HPDE6-E6E7 (cell line): Measurements from ENCODE around the gene TBC1D25.

Experiments used
- DNase-seq: peaks from one replicate; pipeline ENCODE4 v3.0.0; 2011; ENCODE audit warnings: missing footprints; ENCODE audit errors: extremely low spot score

Gene TBC1D25

DNA sequence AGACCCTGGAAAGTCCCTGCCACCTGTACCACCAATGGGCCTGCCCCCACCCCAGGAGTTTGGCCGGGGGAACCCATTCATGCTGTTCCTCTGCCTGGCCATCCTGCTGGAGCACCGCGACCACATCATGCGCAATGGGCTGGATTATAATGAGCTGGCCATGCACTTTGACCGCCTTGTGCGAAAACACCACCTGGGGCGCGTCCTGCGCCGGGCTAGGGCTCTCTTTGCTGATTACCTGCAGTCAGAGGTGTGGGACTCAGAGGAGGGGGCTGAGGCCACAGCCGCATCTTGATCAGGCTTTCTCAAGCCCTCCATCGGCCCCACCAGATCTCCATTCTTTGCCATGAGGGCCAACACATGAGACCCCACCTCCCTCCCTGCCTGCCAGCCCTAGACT, 21.2 kb downstream of the TBC1D25 start:
- no peak for DNase-seq

DNA sequence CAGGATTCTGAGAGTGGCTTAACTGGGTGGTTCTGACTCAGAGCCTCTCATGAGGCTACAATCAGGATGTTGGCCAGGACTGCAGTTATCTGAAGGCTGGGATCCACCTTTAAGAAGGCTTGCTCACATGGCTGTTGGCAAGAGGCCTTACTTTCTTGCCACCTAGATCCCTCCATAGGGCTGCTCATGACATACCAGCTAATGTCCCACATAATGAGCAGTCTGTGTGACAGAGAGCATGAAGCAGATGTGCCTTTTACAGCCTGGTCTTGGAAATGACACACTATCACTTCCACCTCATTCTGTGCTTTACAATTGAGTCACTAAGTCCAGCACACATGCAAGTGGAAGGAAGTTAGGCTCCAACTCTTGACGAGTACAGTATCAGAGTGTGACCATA, 30.4 kb downstream of the TBC1D25 start:
- no peak for DNase-seq

DNA sequence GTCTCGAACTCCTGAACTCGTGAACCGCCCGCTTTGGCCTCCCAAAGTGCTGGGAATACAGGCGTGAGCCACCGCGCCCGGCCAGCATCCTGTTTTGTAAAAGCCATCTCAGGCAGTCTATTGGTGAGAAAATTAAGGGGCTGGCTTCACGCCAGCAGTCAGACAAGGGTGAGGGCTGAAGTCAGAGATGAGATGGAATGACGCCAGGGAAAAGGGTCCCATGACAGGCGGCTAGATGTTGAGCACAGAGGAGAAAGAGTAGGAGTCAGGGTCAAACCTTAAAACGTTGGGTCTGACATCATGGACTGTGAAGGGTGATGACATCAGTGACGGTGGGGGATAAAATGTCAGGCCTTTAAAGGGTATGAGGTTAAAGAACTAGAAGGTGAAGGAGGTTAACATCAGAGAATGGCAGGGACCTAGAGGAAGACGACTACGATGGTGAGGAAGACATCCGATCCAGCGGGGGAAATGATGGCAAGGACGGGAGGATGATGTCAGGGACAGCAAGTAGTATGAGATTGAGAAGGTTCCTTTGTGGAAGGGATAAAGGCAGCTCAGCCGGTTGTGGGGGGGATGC, 34.3 kb downstream of the TBC1D25 start:
- no peak for DNase-seq

DNA sequence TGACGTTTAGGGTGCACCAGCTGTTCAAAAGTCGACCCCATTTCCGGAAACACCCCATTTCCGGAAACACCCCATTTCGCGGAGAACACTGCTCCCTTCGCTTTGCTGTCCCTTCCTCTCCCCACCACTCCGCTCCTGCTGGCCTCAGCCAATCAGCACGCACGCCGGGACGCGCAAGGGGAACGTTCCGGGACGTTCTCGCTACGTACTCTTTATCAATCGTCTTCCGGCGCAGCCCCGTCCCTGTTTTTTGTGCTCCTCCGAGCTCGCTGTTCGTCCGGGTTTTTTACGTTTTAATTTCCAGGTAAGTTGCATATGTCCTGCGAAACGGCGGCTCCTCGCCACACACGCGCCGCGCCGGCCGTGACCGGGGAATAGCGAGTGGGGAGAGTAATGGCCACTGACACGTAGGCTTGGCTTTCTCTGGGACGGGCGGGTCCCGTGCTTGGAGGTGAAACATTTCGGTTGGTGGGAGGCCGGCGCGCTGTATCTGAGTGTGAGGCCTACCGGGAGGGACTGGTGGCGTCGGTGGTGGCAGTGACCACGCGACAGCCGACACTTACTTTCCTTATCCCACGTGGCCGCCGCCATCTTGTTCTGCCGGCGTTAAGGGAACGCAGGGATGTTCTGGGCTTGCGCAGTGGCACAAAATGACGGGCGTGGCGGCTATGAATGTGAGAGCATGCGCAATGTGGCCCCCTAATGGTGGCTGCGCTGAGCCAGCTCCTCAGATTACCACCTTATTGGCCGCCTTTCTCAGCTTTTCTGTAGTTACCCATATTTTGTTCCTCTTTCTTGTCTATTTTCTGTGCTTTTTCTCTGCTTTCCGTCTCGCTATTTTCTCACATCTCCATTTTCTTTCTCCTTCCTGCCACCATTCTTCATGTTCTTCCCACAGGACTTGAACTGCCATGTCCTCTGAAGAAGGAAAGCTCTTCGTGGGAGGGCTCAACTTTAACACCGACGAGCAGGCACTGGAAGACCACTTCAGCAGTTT, 35.1 kb downstream of the TBC1D25 start, which contains the start of gene RBM3:
RBM3 (plus strand) TSS at position 215 of the 997 bp plus-strand sequence; CDS start at position 912, 697 bp downstream.
- peak; percentile 55 for DNase-seq

DNA sequence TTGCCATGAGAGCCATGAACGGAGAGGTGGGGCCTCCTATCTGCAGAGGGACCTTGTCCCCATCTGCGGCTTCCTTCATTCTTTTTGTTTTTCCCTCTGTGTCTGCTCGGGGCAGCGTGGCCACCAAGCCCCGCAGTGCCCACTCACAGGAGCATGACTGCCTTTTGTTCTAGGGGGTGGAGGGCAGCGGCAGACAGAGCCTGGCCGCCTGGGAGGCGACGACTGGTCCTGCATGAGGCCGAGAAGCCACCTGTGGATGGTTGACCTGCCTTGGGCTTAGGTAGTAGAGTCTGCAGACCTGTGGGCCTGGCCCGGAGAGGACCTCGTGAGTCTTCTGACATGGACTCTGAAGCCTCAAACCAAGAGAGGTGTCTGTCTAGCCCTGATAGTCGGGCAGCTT, 36.1 kb downstream of the TBC1D25 start:
- no peak for DNase-seq

DNA sequence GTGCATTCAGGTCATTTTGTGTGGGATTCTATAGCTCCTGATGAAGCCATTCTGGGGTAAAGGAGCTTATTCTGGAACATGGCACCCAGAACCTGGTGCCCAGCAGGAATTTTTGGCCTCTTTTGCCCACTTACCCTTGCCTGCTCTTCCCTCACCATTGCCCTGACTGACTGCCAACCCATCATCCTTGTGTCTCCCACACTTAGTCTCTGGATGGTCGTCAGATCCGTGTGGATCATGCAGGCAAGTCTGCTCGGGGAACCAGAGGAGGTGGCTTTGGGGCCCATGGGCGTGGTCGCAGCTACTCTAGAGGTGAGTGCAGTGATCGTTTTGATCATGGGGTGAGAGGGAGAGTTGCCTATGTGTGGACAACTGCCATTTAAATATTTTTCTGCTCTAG, 36.6 kb downstream of the TBC1D25 start:
- no peak for DNase-seq

DNA sequence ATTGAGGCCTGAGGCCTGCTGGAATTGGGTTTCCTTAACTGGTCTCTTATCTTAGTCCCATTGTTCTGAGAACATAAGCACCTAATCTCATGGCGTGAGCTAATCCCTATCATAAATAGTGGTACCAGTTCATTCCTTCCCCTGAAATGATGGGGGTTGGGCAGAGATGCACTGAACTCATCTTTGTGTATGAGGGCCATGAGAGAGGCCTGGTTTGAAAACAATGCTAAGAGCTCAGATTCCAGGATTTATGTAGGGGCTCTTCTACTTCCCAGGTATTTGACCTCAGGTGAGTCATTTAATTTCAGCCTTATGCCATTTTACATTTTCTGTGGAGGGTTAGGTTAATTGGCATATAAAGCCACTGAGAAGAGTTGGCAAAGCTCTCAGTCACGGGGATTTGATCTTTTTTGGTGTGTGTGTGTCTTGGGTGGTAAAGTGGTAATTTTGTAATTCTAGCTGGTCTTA, 39.2 kb downstream of the TBC1D25 start:
- no peak for DNase-seq

DNA sequence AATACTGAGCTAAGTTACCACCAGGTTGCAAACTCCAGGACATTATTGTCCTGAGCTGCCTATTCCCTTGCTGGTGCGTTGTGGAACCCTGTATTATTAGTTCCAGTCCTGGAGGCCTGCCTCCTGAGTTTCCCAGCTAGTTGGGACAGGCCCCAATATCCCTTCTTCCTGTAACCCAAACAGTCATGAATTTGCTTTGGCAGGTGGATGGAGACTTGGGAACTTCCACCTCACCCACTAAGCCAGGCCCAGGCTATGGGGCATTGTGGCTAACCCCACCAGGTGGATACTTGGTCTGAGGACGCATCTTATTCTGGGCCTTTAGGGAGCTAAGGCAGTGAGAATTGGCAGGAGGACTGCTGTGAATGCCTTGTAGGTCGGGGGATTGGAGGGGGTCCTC, 39.7 kb downstream of the TBC1D25 start:
- DNase-seq, result no peak

DNA sequence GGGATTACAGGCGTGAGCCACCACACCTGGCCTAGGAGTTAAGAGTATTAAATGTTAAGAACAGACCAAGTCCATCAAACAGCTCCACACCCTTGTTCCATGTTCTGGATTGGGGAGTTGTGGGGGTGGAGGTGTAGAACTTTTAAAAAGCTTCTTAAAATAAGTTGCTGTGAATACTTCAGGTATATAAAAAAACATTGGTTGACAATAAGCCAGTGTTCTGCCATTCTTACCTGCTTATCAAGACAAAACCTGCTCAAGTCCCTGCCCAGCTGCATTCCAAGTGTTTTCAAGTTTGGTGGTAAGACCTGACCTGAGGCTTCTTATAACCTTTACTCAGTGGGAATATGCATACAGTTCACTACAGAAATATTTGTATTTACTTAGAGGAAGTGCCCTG, 41.1 kb downstream of the TBC1D25 start:
- DNase-seq, result no peak

DNA sequence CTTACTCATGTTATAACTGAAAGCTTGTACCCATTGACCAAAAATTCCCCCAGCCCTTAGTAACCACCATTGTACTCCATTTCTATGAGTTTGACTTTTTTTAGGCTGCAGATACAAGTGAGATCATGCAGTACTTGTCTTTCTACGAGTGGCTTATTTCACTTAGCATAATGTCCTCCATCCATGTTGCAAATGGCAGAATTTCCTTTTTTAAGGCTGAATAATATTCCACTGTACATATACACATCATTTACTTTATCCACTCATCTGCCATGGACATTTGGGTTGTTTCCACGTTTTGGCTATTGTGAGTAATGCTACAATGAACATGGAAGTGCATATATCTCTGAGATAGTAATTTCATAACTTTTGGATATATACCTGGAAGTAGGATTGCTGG, 45.2 kb downstream of the TBC1D25 start:
- DNase-seq, result no peak

DNA sequence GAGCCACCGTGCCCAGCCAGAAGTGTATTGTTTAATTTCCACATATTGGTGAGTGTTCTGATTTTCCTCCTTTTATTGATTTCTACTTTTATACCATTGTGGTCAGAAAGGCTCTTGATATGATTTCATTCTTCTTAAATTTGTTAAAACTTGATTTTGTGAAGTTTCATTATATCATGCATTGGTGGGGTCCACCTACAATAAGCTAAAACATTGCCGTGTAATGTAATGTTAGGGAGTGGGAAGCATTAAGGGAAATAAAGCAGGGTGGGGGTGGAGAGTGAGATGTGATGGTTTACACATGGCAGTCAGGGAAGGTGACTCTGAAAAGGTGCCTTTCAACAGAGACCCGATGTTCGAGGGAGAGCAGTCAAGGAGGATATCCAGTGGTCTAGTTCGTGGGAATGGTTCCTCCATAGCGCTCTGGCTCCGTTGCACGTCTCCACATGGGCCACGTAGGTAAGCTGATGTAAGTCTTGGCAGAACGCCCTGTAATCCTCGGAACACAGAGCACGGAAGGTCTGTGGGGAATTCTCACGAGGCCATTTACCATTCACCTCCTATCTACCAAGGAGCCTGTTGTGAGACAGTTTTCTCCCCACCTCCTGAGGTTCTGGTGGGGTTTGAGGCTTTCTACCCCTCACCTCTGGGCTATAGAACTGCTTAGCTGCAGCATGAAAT, 50.1 kb downstream of the TBC1D25 start:
- no peak for DNase-seq

DNA sequence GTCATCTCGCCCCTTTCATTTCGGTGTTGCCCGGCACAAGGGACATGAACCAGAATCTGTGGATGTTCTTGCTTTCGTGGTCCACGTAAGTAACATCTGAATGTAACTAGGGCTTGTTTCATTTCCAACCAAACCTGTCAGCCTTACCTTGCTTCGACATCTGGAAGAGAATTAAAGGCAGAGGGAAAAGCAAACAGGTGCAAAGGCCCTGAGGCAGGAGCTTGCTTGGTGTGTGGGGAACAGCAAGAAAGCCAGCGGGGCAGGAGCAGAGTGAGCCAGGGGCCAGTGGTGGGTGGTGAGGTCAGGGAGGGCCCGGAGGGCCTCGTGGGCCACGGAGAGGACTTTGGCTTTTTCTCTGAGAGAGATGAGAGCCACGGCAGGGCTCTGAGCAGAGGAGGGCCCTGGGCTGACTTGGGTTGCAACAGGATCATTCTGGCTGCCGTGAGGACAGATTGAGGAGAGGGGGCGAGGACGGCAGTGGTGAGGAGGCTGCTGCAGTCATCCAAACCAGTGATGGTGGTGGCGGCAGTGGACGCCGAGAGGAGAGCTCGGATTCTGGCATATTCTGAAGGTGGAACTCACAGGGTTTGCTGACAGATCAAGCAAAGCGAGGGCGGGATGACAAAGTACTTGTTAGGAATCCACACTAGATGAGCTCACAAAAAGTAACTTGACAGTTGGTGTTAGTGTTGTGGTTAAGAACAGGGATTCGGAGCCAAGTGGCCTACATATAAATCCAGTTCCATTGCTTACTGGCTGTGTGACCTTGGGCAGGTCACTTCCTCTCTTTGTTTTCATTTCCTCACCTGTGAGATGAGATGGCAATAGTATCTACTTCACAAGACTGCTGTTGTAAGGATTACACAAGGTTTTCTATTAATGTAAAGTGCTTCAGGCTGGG, 50.9 kb downstream of the TBC1D25 start:
- DNase-seq, result no peak

DNA sequence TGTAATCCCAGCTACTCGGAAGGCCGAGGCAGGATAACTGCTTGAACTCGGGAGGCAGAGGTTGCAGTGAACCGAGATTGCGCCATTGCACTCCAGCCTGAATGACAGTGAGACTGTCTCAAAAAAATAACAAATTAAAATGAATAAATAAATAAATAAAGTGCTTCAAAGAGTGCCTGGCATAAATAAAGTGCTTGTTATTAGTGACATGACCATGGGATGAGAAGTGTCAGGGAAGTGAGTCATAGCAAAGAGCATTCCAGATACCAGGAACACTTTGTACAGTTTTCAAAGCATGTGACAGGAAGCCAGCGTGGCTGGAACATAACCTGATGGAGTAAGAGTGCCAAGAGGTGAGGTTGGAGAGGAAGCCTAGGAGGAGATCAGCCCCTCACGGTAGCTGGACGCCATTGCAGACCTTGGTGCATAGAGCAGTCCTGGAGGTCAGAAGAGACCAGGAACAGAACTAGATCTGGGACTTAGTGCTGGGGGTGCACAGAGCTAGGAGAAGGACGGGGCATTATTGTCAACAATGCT, 51.8 kb downstream of the TBC1D25 start:
- peak; percentile 17 for DNase-seq

DNA sequence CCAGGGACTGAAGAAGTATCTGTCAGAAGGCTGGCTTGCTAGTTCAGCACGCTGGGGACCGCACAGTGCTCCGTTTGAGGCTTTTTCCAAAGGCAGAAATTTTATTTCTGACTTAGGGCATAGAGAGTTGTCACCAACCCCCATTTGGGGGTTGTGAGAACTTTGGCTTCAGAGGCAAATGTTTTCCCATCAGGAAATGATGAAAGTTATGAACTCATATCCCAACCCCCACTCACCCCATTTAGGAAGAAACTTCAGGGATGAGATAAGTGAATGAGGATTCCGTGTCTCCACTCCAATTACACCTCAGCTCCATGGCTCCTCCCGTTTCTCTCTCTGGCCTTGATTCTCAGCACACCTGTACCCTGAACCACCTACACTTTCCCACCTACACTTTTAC, 53.5 kb downstream of the TBC1D25 start:
- DNase-seq, result no peak

DNA sequence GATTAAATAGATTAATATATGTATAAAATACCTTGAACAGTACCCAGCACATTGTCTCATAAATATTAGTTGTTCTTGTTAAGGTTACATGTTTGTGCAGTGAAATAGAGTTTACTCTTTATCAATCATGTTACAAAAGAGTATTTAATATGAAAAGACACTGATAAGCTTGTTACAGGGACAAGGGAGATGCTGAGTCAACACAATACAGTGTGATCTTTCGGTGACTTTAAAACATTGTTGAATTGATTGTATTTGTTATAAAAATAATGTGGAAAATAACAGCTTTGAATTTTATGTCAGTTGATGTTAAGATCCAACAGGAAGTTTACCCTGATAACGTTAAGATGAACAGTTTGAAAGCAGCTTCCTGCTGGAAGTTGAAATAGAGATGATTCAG, 56.4 kb downstream of the TBC1D25 start:
- DNase-seq, result no peak

DNA sequence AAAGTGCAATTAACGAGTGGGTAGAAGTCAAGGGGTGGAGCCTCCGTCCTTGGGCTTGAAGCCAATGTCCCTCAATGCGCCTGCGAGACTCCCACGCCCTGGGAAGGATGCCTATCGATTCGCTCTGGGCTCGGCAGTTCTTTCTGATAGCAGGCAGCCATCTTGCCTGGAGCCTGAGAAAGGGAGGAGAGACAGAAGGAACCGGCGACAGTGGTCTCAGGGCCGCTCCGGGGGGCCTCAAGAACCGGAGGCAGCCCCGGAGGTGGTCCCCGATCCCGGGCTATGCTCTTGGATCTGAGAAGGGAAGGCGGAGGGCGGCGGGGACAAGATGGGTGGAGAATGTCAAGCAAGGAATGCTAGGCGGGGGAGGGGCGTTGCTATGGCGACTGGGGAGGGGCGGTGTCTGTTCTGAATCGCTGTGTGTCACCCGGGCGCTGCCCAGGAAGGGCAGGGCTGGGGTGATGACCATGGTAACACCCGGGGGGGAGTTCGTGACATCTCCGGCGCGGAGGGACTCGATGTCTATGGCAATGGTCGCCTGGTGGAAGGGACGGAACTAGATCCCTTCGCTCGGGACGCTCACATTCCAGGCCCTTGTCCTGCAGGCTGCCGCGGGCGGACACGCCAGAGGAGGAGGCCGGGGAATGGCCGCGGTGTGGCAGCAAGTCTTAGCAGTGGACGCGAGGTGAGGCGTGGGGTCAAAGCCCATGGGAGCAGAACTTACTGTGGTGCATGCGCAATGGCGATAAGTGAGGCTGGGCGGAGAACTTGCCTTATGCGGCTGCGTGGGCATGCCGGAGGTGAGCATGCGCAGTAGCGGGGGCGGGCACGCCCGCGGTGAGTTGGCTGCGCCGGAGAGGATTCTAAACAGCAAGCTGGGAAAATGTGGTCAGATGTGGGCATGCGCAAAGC, 58.1 kb downstream of the TBC1D25 start, which contains the start of gene WDR13:
WDR13 (plus strand) TSS at position 140 of the 912 bp plus-strand sequence; CDS start at position 645, 505 bp downstream.
- peak; percentile 78 for DNase-seq

DNA sequence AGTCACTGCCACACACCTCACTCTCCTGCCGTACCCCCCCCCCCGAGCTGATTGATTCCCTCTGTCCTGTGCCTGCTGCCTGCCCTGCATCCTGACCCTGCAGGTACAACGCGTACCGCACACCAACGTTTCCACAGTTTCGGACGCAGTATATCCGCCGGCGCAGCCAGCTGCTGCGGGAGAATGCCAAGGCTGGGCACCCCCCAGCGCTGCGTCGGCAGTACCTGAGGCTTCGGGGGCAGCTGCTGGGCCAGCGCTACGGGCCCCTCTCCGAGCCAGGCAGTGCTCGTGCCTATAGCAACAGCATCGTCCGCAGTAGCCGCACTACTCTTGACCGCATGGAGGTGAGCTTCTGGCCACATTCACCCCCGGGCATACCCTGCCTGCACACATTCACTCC, 59.1 kb downstream of the TBC1D25 start:
- no peak for DNase-seq

DNA sequence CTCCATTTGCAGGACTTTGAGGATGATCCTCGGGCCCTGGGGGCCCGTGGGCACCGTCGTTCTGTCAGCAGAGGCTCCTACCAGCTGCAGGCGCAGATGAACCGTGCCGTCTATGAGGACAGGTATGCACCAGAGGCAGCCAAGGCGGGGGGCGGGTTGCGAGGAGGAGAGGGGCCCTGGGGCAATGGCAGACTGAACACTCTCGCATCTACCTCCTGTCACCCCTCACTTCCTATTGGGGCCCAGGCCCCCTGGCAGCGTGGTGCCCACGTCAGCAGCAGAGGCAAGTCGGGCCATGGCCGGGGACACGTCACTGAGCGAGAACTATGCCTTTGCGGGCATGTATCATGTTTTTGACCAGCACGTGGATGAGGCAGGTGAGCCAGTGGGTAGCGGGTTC, 59.8 kb downstream of the TBC1D25 start:
- no peak for DNase-seq

DNA sequence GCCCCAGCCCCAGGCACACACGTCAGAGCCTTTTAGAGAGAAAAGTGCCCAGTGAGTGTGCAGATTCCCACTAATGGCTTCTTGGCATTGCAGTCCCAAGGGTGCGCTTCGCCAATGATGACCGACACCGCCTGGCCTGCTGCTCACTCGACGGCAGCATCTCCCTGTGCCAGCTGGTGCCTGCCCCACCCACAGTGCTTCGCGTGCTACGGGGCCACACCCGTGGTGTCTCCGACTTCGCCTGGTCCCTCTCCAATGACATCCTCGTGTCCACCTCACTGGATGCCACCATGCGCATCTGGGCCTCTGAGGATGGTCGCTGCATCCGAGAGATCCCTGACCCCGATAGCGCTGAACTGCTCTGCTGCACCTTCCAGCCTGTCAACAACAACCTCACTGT, 60.7 kb downstream of the TBC1D25 start:
- DNase-seq, result no peak
